ENCODE data around the gene GRK3.
"Not testable (repeated sequence)": the region's sequence is repeated elsewhere in the genome, so short reads cannot be mapped to it uniquely, and the experiment has no call there.

Gene GRK3

DNA sequence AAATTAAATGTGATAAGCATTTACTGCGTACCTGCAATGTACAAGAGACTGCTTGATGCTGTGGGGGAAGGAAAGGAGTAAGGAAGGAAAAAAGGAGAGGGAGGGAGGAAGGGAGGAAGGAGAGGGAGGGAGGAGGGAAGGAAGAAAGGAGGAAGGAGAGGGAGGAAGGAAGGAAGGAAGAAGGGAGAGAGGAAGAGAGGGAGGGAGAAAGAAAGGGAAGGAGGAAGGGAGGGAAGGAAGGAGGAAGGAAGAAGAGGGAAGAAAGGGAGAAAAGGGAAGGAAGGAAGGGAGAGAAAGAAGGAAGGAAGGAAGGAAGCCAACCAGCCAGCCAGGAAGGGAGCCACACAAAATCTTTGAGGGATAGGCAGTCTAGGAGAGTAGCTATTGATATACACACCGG, 133.5 kb downstream of the GRK3 start:
- no peak for DNase-seq (ENCODE audit: low read depth in 2 of 2)

DNA sequence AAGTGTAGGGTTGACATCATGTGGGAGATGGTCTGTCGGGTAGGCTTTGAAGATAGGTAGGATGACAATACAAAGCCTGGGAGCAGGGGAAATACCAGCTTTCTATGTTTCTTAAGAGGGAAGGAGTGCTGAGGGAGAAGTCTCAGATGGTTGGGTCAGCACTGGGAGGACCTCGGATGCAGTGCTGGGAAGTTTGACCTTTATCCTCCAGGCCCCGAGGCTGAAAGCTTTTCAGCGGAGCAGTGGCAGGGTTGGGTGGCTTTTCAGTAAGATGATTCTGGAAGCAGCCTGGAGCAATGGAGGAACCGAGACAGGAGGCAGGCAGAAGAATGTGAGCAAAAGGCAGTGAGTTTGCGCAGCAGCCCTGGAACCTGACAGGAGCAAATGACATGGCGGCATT, 134.0 kb downstream of the GRK3 start:
- no peak for DNase-seq (ENCODE audit: low read depth in 2 of 2)

DNA sequence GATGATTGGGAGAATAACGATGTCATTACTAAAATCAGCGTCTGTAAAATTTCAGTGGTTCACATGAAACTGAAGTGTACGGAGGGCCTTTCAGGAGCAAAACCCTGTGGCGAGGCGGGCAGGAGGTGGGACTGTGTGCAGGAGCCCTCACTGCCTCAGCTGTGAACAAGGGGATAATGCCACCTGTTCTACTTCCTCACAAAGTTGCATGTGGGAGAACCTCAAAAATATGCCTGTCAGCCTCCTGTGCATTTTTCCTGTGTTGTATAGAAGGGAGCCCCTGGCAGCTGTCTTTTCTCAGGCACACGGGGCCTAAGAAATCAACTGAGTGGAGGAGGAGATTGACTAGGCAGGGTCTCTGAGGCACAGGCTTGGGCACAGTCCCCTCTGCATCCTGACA, 134.5 kb downstream of the GRK3 start:
- DNase-seq (ENCODE audit: low read depth in 2 of 2): no peak

DNA sequence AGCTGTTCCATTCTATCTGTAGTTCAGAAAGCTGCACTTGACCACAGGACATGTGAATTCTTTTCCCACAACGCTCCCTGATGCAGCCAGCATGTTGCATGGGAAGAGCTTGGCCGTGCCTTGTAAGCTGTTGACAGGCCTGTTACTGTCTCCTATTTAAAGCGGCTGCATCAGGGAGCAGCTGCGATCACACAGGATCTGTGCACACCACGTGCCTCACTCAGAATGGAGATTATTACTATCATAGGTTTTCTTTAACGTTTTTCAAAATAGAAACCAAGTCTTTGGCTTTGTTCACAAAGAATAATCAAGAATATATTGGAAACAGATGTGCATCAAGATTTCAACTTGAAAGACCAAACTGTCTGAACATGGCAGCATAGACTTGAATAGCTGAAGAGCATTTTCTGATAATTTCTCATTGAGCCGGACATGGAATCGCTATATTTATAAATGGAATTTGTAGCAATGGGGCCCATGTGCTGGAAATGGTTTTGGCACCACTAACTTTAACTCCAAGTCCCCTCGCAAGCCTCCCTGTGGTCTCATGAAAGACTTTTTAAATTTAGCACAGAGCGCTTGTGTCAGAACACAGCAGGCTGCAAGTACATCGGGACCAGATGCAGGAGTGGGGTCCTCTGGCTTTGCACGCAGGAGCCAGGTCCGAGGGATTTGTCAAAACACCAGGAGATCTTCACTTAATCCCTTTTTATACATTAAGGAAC, 136.7 kb downstream of the GRK3 start:
- DNase-seq (ENCODE audit: low read depth in 2 of 2): no peak

DNA sequence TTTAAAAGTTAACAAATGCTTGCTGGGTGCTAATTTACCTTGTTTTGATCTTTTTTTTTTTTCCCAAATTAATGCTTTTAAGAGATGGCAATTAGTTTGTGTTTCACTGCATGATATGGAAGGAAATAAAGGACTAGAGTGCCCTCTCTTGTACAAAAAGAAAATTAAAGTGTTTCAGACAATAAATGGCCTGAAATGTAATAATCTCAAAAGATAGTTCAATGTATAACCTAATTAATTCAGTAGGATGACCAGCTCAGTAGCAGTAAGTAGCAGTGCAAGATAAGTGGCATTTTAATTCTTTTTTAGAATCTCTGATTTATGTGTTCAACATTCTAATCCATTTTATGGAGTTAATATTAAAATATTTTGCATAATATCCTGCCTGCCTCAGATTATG, 137.6 kb downstream of the GRK3 start:
- no peak for DNase-seq (ENCODE audit: low read depth in 2 of 2)

DNA sequence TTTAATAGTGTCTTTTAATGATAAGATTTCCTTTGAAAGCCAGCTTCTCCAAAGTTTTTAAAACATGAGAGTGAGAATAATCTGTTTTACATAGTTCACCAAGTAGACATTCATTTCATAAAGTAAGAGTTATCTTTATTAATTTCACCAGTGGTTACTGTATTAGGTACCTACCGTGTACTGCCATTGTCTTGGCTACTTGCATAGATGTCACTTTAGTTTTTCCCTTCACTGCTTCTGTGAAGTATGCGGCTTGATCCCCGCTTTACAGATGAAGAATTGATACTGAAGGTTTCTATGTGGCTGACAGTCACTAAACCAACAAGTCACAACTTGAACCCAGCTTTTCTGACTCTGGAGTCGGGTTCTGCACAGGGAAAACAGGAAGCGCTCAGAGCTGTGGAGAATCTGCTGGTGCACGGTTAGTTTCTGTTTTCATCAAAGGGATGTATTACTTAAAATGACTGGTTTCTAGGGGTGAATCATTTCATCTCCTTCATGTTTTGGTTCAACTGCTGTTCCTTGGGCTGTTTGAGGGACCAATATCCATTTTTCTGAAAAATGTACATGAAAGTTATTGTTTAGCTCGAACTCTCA, 138.2 kb downstream of the GRK3 start:
- DNase-seq (ENCODE audit: low read depth in 2 of 2): no peak

DNA sequence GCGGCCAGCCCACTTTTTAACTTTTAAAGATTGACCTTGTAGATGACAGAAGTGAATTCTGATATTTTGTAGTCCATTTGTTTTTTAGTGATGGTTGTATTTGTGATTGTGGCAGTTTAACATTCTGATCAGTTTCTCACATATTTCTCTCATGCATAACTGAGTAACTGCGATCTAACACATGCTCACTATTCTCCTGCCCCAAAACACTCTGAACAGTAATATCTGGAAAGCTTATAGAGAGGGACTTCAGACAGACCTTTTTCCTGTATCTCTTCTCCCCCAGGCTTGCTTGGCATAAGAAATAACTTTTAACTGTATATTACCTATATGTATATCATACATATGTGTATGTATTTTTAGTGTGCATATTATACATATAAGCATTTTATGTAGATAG, 140.2 kb downstream of the GRK3 start:
- DNase-seq (ENCODE audit: low read depth in 2 of 2): no peak

DNA sequence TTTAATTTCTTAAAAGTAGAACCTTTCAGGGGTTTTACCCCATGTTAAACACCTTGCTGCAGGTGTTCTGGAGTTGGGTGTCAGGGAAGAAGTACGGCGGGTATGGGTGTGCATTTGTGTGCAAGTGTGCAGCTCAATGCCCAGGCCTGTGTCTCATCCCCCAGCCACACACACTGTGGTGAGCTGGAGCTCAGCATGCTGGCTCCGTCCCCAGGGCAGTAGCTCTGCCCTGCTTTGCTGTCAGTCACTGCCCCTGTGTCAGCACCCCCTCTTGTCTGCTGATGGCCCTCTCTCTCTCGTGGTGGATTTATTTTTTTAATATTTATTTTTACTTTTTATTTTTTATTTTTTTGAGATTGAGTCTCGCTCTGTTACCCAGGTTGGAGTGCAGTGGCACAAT, 141.7 kb downstream of the GRK3 start:
- no peak for DNase-seq (ENCODE audit: low read depth in 2 of 2)

DNA sequence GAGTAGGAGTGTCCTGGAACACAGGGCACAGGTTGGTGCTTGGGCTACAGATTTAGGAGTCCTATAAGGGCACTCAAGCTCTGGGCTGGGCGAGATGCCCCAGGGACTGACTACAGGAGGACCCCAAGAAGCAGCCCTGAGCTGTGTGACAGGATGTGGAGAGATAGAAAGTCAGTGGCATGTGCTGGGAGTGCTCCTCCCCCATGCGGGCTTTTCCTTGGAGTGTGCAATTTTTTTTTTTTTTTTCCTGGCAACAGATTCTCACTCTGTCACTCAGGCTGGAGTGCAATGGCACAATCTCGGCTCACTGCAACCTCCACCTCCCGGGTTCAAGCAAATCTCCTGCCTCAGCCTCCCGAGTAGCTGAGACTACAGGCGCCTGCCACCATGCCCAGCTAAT, 144.0 kb downstream of the GRK3 start:
- DNase-seq (ENCODE audit: low read depth in 2 of 2): not testable (repeated sequence)

DNA sequence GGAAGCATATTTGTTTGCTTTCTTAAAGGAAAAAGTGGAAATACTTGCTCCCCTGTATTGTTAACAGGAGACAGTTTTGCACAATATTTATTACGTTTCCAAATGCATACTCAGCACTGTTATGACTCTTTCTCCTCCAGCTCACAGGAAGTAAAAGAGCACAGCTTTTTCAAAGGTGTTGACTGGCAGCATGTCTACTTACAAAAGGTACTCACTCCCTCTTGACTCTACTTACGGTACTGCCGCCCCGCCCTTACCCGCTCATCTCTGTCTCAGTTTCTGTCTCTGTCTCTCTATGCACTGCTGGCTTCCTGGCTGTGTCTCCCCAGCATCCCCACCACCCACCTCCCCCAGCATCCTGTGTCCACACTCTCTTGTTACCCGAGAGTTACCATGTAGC, 145.3 kb downstream of the GRK3 start:
- no peak for DNase-seq (ENCODE audit: low read depth in 2 of 2)

DNA sequence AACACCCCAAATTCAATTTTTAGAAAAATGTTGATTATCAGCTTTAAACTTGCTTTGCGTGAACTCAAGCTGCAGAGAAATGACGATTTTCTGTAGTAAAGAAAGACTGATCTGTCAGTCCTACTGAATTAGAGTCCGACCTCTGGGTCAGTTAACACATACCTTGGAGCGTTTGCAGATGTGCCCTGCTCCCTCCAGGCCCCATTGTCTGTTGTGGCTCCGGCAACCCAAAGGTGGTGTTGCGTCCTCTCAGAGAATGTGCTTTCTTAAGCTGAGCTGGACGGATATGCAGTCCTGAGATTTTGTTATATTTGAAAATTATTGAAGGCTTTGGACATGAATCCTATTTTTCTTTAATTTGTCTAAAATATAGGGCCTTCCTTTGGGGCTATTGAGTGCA, 146.0 kb downstream of the GRK3 start:
- DNase-seq (ENCODE audit: low read depth in 2 of 2): no peak

DNA sequence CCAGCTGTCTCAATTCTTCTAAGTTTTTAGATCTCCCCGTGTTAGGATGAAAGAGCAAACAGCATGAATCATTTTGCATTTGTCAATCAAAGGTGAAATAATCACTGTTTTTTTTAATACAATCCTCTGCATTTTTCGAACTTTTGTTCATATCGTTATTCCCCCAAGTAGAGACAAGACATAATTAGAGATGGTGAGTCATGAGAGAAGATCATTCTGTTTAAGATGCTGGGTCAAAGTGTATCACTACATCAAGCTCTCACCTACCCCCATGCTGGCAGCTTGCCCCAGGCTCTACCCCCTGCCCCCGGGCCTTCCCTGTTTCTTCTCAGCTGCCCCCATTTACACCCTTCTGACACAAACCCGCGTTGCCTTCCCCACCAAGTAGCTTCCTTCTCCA, 147.0 kb downstream of the GRK3 start:
- no peak for DNase-seq (ENCODE audit: low read depth in 2 of 2)

DNA sequence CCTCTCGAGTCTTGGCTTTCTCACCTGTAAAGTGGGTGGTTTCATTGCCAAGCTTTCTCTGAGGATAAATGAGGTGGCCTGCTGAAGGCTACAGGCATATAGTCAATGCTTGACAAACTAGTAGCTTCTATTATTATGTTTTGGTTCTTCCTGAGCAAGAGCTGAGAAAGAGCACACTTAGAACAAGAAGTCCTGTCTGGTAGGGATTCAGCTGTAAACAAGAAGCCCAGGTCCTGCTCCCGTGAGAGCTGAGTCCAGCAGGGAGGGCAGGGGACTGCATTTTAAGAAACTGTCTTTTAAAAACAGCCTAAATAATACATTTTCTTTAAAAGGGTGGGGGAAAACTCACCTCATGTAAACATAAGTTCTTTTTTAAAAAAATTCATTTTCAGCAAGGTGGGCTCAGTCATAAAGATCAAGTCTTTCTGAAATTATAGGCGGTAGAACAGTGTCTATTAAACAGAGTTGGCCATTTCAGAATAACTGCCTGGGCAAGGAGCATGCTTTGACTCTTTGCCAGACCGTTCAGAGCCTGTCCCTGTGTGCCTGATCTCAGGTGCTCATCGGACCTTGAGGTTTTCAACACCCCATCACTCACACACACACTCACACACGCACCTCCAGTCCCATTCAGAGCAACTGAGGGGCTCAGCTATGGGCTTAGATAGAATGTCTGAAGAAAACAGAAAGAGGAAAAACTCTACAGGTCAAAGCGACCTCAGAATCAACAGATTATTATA, 148.4 kb downstream of the GRK3 start:
- DNase-seq (ENCODE audit: low read depth in 2 of 2): no peak

DNA sequence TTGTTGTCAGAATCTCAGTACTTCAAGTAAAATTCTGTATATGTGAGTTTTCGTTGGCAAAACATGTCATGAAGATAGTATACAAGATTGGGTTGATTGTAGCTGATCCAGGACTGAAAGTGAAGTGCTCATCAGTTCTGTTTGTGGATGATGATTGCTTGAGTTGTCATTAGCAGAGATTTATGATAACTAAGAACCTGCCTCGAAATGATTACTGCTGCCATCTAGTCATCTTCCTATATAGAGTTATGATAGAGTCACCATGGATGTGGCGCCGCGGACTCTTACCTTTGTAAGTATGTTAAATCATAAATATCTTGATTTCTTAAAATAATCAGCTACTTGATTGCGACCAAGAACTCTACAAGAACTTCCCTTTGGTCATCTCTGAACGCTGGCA, 149.6 kb downstream of the GRK3 start:
- DNase-seq (ENCODE audit: low read depth in 2 of 2): no peak

DNA sequence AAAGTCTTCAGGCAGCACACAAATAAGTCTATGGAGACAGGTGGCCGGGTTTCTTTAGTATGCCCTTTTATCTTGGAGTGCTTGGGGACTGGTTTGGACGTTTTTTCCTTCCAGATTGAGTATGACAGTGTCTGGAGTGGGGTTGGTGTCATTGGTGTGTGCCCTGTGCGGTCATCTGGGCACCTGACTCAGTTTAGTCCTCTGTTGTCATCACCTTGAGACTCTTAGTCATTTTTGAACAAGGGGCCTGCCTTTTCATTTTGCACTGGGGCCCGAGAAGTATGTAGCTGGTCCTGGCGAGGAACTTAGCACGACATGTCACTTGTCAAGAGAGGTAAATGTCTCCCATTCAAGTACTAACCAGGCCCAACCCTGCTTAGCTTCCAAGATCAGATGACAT, 150.3 kb downstream of the GRK3 start:
- no peak for DNase-seq (ENCODE audit: low read depth in 2 of 2)

DNA sequence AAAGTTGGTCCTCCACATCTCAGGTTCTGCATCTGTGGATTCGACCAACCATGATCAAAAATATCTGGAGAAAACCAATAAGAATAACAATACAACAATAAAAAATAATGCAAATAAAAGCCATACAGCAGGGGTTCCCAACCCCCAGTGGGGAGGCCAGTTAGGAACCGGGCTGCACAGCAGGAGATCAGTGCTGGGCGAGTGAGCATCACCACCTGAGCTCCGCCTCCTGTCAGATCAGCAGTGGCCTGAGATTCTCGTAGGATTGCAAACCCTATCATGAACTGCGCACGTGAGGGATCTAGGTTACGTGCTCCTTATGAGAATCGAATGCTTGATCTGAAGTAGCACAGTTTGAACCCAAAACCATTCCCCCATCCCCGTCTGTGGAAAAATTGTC, 152.2 kb downstream of the GRK3 start:
- no peak for DNase-seq (ENCODE audit: low read depth in 2 of 2)

DNA sequence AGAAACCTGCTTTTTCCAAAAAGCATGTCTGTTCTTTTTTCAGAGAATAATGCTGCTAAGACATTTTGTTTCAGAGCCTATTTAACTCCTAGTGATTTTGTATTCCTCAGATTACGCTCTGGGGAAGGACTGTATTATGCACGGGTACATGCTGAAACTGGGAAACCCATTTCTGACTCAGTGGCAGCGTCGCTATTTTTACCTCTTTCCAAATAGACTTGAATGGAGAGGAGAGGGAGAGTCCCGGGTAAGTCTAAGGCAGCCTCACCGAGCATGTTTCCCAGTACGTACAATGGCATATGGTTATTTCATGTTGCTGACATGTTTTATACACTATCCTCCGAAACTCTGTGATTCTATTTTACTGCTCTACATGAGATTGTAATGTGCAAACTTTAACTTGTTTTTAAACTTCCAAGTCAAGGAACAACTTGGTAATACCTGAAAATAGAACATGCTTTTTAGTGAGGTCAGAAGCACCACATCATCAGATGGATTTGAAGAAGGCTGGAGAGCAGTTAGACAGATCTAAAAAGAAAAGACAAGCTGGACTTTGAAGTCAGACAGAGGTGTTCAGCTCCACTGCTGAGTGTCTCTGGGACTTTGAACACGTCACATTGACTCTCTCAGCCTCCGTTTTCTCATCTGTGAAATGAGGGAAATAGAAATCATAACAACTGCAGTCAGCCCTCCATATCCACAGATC, 153.8 kb downstream of the GRK3 start:
- DNase-seq (ENCODE audit: low read depth in 2 of 2): no peak

DNA sequence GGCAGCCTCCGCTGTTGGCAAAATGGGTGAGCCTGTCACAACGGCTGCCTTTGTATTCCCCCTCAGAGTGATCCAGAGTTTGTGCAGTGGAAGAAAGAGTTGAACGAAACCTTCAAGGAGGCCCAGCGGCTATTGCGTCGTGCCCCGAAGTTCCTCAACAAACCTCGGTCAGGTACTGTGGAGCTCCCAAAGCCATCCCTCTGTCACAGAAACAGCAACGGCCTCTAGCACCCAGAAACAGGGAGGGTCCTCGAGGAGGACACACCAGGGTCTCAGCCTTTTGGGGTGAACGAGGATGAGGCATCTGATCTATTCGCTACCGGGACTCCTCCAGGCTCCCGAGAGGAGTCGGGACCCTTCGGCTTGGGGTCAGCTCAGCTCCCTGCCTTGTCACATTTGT, 157.7 kb downstream of the GRK3 start:
- DNase-seq (ENCODE audit: low read depth in 2 of 2): no peak

DNA sequence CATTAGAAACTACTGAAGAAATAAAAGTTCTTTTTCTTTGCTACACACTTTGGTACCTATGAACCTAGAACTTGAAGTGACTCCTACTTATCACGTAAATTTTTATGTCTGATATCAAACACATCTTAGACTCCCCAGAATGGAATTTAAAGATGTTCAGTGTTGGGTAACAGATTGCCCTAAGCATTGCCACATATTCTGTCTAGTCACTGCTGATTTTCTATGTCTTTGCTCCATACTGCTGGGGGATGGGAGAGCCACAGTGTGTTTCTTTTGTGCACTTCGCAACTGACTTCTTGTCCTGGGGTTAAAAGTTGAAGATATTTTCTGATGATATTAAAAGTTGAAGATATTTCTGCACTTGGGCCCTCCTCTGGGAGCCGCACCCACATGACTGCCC, 158.2 kb downstream of the GRK3 start:
- no peak for DNase-seq (ENCODE audit: low read depth in 2 of 2)

DNA sequence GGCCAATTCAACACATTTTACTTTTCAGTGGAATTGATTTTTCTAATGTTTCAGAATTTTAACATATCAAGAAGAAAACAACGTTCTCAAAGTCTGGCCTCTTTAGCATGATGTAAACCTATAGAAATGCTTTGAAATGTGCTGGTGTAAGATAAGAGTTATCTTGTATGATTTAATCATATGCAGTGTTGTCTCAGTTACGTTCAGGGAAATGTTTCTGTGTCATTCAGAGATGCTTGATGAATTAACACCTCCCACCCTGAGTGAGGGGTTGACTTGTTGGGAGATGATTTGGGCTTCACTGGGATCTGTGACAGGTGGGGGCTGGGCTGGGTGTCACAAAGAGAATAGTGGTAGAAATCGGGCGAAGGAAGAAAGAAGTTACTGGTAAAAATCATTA, 161.8 kb downstream of the GRK3 start:
- no peak for DNase-seq (ENCODE audit: low read depth in 2 of 2)

DNA sequence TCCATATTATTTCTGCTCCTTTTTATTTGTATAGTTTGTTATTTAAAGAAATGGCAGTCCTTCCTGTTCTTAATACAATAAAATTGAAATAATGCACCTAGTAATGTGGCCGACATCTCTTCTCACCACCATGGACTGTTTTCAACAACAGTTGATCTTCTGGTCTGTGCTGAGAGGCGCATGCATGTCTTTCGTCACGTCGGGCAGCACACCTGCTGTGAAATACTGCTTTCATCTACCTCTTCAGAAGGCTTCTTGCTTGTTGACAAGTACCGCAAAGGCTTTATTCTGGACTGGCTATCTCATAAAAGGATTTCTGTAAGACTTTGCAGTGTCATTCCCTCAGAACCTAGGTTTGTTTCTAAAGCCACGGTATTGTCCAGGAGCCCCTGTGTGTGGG, 163.6 kb downstream of the GRK3 start:
- DNase-seq (ENCODE audit: low read depth in 2 of 2): no peak

Data from stimulated activated CD8-positive, alpha-beta memory T cell treated with anti-CD3 and anti-CD28 coated beads, Interleukin-7, amount 100 ng/mL, for 1 hour (primary cell).